ENCODE data around the gene RAI1.

The RAI1 gene

GRCh38 chr17:17732892-17733670, 51.8 kb downstream of the RAI1 start:
- TF ChIP-seq, protein P1, sequence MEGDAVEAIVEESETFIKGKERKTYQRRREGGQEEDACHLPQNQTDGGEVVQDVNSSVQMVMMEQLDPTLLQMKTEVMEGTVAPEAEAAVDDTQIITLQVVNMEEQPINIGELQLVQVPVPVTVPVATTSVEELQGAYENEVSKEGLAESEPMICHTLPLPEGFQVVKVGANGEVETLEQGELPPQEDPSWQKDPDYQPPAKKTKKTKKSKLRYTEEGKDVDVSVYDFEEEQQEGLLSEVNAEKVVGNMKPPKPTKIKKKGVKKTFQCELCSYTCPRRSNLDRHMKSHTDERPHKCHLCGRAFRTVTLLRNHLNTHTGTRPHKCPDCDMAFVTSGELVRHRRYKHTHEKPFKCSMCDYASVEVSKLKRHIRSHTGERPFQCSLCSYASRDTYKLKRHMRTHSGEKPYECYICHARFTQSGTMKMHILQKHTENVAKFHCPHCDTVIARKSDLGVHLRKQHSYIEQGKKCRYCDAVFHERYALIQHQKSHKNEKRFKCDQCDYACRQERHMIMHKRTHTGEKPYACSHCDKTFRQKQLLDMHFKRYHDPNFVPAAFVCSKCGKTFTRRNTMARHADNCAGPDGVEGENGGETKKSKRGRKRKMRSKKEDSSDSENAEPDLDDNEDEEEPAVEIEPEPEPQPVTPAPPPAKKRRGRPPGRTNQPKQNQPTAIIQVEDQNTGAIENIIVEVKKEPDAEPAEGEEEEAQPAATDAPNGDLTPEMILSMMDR (IDR thresholded peaks at IDR 0.05) = no peak
- intact Hi-C loops (cut with DNase I; ENCODE audit: low total_unique reads) = no loop called here
- H3K27me3 ChIP-seq = no peaks in the 10 kb centered on the region
- DNase-seq = no peak
- H3K4me1 ChIP-seq = peaks cover 0 to 34% (median 5%) of the 10 kb centered on the region in 4 donors
- H3K4me3 ChIP-seq = no peak overlapping the region
- no peaks in the 10 kb centered on the region for H3K9me3 ChIP-seq
- no peak overlapping the region for H3K27ac ChIP-seq
- no peaks in the 10 kb centered on the region for H3K36me3 ChIP-seq

GRCh38 chr17:17736205-17737183, 55.2 kb downstream of the RAI1 start:
- Histone ChIP-seq H3K4me1 (peaks cover 0 to 52% (median 34%) of the 10 kb centered on the region in 4 donors), H3K36me3 (no peaks in the 10 kb centered on the region), H3K27me3 (no peaks in the 10 kb centered on the region), H3K9me3 (no peaks in the 10 kb centered on the region), H3K27ac (no peak overlapping the region), H3K4me3 (no peak overlapping the region)
- TF ChIP-seq, protein P1 (IDR thresholded peaks at IDR 0.05) = no peak
- DNase-seq = no peak
- intact Hi-C loops (cut with DNase I; ENCODE audit: low total_unique reads) = no loop called here

DNA sequence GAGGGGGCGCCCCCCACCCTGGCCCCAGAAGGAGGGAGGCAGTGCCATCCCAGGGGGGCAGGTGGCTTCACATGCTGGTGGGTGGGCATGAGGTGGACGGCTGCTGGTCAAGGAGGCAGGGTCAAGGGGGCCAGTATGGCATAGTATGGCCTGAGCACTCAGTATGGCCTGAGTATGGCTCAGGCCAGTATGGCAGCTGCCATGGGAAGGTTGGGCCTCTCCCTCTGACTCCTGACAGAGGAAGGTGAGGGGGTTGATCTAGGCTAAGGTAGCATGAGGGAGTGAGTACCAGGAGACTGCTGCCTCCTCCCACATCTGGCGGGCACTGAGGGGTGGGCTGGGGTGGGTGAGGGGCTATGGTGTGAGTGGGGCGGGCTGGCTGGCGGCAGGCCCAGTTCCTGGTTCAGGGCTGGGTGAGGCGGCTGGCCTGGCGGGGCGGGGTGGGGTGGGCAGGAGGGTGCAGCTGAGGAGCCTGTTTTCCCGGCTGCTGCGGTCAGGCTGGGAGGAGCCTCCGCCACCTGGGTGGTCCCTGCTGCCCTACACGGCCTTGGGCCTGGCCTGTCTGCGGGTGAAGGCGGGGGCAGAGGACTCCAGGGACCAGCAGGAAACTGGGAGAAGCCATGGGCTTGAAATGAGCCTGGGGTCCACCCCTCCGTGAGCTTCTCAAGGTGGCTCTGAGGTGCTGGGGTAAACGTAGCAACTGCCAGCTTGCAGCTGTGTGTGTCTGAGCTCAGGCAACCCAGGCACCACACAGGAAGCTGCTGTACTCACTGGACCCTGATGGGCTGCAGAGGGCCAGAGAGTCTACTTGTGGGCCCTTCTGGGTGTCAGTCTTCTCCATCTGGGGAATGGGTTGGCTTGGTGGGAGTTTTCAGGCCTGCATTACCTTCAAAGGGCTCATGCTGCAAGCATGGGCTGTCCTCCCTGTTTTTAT, 57.0 kb downstream of the RAI1 start:
- Histone ChIP-seq H3K9me3 (no peaks in the 10 kb centered on the region), H3K4me1 (peaks cover 0 to 62% (median 49%) of the 10 kb centered on the region in 4 donors), H3K36me3 (no peaks in the 10 kb centered on the region), H3K27ac (no peak overlapping the region), H3K27me3 (no peaks in the 10 kb centered on the region), H3K4me3 (no peak overlapping the region)
- TF ChIP-seq, protein P1 (IDR thresholded peaks at IDR 0.05) = no peak
- intact Hi-C loops (cut with DNase I; ENCODE audit: low total_unique reads) = no loop called here
- no peak for DNase-seq

GRCh38 chr17:17738901-17739300, 57.6 kb downstream of the RAI1 start:
- DNase-seq = no peak
- Histone ChIP-seq H3K4me1 (peaks cover 0 to 65% (median 49%) of the 10 kb centered on the region in 4 donors), H3K27ac (no peak overlapping the region), H3K4me3 (no peak overlapping the region), H3K9me3 (no peaks in the 10 kb centered on the region), H3K36me3 (no peaks in the 10 kb centered on the region), H3K27me3 (no peaks in the 10 kb centered on the region)
- TF ChIP-seq, protein P1 (IDR thresholded peaks at IDR 0.05) = no peak
- intact Hi-C loops (cut with DNase I; ENCODE audit: low total_unique reads) = no loop called here

Data from tibial artery (tissue), 4 donors.